HG03175 (cell line): ENCODE results near the gene IRF2BPL.

Experiments used
- ATAC-seq: cut with Tn5 transposase; IDR thresholded peaks from one replicate; pipeline ENCODE4 v1.9.1; 2021; ENCODE audit warnings: mild to moderate bottlenecking, moderate library complexity; ENCODE audit not compliant: unreplicated experiment

The IRF2BPL gene

DNA sequence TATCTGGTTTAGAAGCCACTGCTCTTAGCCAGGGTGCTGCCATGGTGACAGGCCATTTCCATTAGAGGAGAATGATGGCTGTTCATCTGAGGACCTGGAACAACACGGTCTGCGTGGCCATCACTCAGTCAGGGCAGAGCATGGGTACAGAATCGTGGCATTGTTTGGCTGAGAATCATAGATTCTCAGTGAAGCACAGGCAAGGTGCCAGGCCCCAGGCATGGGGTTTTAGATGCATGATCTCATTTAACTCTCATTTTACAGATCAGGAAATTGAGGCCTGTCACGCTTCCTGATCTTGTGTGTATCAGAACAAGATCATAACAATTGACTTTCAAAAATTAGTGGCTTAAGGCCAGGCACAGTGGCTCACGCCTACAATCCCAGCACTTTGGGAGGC is 26.8 kb upstream of the IRF2BPL start:
- ATAC-seq: no peak

DNA sequence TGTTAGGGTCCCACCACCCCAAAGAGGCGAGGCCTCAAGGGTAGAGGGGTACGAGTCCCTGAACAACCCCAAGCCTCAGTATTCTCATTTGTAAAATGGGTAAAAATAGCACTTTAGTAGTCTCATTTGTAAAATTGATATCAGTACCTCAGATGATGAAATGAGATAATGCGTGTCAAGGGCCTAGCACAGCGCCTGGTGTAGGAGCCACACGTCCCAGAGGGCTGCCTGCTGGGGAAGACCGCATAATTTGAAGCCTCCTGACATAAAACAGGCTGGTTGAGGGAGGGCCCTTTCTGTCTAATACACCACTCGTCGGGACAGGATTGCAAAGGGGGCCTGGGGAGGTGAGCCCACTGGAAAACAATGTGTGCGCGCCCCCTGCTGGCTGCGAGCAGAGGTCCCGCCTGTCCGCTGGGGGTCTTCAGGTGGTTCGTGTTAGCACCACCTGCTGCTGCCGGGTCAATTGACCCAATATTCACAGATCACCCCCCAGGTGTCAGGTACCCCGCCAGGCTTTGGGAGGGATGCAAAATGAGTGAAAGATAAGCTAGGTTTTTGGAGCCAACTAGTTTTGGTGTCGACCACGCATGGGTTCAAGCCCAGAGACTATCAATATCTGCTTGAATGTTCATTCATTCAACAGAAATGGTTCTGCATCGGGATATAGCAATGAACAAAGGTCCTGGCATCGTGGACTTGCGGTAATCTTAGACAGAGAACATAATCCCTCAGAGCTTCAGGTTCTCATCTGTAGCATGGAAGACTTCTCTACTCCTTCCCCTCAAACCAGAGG is 24.7 kb upstream of the IRF2BPL start:
- no peak for ATAC-seq

DNA sequence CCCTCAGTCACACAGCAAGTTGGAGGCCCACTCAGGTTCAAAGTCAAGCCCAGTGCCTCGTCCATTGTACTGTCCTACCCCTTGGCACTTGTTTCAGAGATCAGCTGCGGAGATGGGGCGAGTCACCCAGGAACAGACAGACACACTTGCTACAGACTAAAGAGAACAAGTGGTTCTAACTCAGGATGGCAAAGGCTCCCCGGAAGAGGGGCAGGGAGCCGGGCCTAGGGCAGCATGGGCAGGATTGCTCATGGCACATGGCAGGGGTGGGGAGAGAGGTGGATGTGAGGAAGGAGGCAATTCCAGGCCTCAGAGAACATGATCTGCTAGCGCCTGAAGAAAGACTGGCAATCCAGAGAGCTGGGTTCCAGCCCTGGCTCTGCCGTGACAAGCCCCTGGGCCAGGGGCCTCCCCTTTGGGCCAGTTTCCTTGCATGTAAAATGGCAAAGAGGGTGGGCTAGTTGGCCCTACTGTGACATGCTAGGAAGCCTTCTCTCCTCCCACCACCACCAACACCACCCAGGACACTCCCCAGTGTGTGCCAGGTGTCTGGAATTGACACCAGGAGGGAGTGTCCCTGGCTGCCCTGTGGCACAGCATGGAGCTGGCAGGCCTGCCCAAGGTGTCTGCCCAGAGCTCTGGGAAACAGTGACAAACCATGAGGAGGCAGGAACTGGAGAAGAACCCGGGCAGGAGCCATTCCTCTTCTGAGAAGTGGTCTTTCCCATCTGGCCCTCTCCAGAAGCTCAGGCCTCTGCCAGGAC is 24.0 kb upstream of the IRF2BPL start:
- ATAC-seq: no peak

DNA sequence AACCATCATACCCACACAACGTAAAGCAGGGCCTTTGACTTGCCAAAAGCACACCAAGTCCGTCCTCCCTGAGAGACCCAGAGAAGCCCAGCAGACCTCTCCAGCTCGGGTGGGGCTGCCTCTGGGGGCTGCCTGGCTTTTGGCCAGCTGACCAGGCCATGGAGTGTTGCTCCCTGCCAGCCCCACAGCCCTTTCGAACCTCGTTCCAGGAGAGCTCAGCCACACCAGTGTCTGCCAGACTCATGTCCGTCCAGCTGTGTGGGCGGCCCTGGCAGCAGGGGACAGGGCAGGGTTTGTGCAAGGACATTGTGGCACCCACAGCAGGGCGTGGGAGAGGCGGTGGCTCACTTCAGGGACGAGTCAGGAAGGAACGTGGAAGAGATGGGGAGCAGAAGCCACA is 22.6 kb upstream of the IRF2BPL start:
- ATAC-seq: no peak

DNA sequence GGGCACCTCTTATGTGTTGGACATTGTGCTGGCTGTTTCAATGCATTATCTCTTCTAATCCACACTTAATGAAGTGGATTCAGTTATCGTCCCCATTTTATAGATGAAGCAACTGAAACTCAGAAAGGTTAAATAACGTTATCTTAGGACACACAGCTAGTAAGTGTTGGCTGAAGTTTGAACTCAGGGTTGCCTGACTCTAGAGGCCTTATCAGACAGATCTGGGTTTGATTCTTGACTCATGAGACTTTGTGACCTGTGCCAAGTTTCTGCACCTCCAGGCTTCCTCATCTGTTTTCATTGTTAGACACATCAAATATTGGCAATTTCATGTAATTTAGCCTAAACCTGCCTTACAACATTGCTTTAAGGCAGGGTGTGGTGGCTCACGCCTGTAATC is 18.2 kb upstream of the IRF2BPL start:
- ATAC-seq: no peak

DNA sequence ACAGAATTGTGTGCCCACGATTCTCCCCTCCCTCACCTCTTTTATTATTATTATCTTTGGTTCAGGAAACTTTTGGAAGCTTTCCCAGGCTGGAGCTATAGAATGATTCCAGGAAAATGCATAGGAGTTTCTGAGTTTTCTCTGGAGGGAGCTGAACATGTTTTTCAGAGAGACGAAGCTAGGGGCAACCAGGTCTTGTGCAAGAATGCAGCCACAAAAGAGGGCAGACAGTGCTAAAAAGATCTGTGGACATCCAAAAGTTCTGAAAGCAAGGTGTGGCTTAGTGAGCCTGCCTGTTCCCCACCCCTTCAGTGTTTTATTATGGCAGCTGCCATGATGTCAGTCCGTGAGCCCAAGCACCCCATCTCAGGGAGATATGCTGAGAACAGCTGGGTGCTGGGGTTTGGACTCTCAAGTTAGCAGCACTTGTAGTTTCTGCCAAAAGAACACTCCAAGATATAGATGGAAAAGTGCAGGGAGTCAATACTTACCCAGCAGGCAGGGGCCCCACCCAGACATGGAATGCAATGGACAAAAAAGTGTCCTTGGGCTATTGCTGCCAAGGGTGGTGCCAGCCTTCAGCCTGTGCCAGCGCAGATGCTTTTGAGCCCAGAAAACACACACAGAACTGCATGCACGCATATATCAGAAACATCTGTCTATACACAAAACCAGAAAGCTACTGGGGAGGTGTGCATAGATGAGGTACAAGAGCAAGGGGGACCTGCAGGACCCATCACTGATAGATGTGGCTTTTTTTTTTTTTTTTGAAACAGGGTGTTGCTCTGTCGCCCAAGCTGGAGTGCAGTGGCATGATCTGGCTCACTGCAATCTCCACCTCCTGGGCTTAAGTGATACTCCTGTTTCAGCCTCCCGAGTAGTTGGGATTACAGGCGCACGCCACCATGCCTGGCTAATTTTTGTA is 17.0 kb upstream of the IRF2BPL start:
- no peak for ATAC-seq

DNA sequence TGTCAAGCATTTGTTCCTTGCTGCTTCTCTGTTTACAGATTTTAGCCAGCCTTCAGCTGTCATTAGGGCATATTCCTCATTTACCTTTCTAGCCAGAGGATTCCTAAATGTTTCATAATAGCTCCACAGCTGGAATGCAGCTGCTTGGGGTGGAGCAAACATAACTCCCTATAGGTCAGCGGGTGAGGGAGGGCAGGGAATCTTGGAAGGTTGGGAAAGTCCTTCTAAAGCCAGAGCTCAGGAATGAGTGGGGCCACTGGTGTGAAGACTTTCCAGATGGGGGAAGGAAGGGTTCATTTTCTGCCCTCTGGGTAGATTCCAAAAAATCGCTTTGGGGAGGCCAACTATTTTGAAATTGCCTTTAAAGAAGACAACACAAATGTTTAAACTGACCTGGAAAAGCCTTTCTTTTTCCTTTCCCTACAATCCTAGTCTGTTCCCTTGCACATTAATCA is 16.3 kb upstream of the IRF2BPL start:
- no peak for ATAC-seq

DNA sequence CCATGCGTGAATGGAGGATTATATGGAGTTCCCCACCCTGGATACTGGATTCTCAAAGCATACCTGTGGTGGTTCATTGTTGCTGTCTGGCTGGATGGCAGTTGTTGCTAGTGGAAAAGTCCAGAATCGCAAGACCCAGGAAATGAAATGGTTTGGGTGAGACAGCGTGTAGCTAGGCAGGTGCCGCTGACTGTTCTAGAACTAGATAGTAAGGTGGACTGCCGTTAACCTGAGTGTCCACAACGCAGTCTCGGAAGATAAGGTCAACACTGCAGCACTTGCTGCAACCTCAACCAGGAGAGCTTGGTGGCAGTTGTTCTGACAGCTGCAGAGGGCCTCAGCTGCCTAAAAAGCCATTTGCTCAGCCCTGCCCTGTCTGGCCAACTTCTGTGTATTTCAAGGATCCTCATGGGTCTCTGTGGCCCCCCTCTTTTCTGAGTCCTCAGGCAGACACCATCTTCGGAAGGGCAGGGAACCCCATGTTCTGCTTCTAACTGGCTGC is 15.5 kb upstream of the IRF2BPL start:
- no peak for ATAC-seq

DNA sequence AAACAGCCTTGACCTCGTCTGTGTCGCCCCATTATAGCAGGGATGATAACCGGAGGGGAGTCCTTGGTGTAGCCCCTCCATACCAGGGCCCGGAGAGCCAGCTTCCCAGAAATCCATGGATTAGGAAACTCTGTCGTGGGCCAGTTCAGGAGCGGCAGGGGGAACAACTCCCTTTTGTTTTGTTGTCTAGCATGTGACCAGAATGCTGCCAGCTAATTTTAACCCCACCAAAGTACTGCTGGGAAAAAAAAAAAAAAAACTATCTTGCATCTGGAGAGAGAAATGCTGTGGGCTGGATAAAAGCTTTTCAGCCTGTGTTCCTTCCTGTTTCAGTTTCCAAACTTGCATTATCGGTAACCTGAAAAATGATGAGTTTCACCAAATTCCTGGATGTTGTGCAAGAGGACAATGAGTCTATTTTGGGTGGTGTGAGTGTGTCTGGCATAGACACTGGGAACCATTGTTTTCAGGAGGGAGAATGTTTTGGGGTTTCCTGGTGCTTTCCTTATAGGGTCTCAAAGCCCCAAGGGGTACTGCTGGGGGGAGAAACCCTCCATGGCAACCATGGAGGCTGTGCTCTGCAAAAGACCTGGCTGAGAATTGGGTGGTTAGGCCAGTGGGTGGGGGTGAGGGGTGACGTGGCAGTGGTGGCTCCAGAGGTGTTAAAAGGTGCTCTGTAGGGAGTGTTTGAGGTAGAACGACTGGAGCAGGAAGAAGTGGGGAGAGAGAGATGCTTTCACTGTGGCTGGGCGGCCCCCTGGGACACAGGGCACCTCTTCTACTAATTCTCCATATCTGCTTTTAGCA is 14.9 kb upstream of the IRF2BPL start:
- ATAC-seq: peak; percentile 30

DNA sequence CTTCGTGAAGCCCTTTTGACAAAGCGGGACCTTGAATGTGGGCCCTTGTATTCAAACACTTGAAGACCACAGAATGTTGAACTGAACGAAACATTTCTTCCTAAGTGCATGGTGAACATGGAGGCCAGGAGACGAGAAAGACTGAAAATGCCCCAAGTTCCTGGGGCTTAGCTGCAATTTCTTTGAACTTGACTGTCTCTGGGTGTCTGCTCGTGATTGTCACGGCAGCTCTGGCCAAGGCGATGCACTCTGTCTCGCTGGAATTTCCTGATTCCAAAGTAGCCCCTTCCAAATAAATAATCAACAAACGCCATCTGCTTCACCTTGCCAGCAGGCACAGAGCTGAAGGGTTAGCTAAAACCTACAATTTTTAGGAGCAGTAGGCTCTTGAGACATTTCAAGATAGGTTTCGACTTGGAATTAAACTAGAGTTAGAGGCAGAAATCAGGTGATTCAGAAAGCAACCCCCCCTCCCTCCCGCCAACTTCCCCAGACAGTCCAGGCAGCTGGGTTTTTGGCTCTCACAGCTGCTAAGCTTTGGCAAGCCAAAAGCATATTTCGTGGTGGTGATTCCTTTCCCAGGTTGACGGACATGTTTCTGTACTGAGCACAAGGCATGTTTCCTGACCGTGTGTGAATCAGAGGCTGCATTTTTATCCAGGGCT is 13.5 kb upstream of the IRF2BPL start:
- ATAC-seq: no peak

DNA sequence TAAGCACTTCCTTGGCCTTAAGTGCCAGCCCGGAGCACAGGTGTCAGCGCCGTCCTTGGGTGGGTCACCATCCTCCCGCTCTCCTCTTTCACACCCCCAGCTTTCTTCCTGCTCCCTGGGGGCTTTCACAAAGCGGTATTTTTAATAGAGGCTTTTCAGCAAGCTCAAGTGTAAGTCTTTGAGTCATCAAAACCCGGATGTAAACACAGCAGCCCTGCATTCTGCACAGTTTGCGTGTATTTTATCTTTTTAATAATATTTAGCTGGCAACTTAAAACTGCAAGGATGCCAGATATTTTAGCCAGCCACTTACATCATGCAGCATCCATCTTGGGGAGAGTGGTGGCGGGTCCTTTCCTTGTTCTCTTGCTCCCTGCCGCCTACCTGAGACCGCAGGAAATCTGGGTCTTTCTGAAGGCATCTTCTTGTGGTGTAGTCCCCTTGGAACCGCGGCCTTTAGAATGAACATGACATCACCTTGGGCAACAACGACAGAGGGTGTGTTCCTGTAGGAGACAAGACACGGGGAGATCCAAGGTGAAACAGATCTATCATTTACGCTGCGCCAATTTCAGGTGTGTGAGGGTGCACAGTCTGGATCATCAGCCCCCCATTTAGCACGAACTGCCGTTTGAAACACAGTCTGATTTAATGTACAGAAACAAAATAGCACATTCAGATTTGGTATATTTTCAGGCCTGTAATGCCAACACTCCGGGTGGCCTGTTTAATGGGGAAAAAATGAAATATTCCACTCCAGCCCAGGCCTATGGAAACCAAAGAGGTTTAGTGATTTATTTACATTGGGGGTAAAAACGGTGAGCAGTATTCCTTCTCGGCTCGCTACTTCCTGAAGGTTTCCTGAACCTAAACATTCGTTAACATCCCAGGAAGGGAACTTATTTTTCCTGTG is 12.5 kb upstream of the IRF2BPL start:
- ATAC-seq: peak; percentile 8

DNA sequence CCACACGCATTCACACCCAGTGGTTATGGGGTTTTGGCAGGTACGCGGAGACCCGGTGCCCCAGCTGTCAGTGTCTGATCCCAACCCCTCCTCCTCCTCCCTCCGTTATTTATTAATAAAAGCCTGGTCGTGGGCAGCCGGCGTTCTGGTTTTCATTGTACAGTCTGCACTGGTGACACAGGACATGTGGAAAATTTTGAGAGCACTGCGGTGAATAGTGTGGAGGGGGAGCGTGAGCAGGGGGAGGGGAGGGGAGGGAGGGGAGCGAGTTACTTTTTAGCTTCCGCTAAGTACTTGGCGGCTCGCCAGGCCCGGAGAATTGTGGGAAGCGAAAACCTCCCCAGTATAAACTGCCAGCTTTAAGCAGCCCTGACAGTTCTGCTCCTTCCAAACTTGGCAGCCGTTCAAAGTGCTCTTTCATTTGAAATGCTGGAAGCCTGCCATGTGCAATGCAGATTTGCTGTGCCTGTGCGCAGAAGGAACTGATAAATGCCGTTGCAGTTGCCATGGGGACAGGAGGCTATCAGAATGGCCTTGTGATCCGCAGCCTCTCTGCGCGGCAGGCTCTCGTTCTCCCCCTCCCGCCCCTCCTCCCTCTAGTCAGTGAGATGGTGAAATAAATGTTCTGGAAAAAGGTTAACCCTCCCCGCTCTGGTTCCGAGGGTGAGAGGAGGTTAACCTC is 11.7 kb upstream of the IRF2BPL start:
- peak; percentile 67 for ATAC-seq

DNA sequence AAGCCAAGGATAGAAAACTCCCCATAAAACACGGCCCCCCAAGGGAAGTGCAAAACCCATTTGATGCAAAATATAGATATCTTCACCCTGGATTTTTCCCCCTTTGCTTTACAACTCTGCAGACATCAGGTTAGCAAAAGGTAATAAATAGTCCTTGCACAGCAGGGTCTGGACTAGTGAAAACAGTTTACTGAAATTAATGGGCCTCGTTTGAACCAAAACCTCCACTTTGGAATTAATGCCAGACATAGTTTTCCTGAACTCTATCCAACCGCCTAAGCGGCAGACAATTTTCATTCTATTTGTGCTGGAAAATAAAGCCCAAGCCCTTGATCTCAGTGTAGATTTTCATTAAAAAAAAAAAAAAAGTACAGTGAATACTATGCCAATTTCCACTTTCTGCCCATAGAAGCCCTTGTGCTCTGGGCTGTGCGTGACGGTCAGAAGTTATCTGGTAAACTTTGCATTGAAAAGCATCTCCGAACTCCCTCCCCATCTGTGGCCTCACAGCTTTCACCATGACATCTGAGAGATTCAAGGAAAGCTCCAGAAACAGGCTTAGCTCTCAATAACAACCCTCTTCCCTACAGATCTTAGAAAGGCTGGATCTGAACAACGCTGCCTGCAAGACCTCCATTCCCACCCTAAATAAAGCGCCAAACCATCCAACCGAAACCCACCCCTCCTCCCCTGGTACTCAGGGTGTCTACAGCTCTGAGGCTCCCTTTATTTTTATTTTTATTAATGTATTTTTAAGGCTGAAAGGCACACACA is 11.0 kb upstream of the IRF2BPL start:
- no peak for ATAC-seq

DNA sequence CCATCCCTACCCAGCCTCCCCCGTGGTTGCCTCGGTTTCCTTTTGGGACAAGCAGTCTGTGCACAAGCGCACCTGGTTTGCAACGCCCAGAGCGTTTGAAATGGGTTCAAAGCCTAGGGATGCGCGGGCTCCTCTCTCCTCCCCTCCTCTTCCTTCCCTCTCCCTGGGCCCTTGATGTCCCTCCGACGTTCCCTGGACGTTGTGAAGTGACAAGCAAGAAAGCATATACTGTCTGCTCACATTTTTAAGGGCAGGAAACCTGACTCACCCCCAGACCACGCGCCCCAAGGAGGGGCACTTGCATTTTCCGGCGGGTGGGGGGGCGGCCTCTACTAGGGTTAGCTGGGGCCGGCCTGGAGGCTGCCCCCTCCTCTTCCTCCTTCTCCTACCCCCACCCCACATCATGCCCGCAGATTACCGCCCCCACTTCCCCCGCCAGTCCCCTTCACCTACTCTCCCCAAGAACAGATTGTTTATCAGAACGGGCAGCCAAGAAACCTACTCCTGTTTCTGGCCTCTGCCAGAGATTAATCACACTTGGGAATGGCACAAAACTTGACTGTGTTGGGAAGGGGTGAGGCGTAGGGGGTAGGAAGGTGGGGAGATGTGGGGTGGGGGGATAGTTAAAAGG is 9.5 kb upstream of the IRF2BPL start:
- no peak for ATAC-seq

DNA sequence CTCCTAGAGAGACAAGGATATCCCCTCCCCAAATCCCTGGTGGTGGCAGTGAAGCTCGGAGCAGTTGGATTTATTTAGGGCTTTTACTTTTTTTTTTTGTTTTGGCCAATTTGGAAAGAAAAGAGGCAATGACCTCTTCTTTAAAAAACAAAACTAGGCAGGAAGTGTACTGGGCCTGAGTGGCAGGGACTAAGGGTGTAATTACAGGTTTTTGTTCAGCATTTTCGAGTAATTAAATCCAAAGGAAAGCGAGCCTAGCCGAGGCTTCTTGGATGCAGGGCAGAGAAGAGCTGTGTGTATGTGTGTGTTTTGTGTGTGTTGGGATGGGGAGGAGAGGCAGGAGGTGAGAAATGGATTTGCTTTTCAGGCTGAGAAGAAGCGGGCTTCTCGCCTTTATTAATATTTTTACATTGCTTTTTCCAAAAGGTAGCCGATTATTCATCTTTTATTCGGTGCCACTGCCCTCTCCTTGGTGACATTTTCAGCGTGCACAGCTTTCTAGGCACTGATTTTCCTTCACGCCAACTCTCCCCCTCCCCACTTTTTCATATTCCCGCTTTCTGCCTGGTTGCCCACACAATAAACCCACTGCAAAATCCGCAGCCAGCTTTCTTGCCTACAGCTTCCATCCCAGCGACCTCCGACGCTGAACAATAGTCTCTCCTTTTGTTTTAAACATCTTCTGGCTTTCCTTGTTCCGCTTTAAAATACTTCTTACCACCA is 8.9 kb upstream of the IRF2BPL start:
- no peak for ATAC-seq
